HepG2 (cell line): Measurements from ENCODE around the gene AP1G1. TPM values are rescaled to one million over a fixed set of nuclear protein-coding genes. Genes with fewer than 3 reads are reported as not detected.

Experiments used
- ATAC-seq: fragments of 200-7000 bp; cut with Tn5 transposase; 3 replicates; pipeline ENCODE4 v1.9.1; 2020; ENCODE audit warnings: mild to moderate bottlenecking, moderate library complexity
- BruUV-seq: library from RNA; stranded (reverse); fragments of 400-500 nt; replicated peaks from 2 replicates; lab custom pipeline; 2021; lab: Mats Ljungman, UMichigan
- CTCF ChIA-PET: fragments of 300-600 bp; formaldehyde crosslinking; extraction: SDS; loops from one replicate; lab custom pipeline; 2021; ENCODE audit warnings: low total read pairs, inconsistent platforms, low intra/inter-chr PET ratio; lab: Yijun Ruan, JAX
- POLR2A ChIA-PET: fragments of 350-600 bp; sonication (Branson Sonifier 250); formaldehyde crosslinking; loops from one replicate; lab custom pipeline; 2020; ENCODE audit warnings: antibody characterized with exemption, inconsistent platforms; lab: Yijun Ruan, JAX
- DNase-seq: peaks from one replicate; pipeline ENCODE4 v3.0.0-alpha.2; 2015; ENCODE audit warnings: low spot score
- FAIRE-seq: peaks from 3 replicates; lab custom pipeline; 2011; peaks lifted over from hg19 to GRCh38; lab: Jason Lieb, UNC
- H2AFZ ChIP-seq: one replicate; pipeline ENCODE4 v1.6.1; 2011; ENCODE audit warnings: low read length, inconsistent platforms
- H3K27ac ChIP-seq: fragments of 300-600 bp; 3 replicates; pipeline ENCODE4 v1.8.0; 2011; ENCODE audit warnings: mixed run types, mild to moderate bottlenecking, mixed read lengths, low read length, inconsistent platforms; ENCODE audit not compliant: insufficient read depth; ENCODE audit errors: extremely low read length
- H3K27me3 ChIP-seq, 2 experiments: fragments of 200-600 bp in 1 of 2; 2 replicates in 1 of 2; 3 replicates in 1 of 2; pipeline versions ENCODE4 v1.6.0 to v1.8.0; 2011; ENCODE audit warnings: low read length in 2 of 2, mild to moderate bottlenecking in 2 of 2, moderate library complexity in 2 of 2, inconsistent platforms in 1 of 2; ENCODE audit not compliant: insufficient read depth in 2 of 2, control insufficient read depth in 1 of 2
- H3K36me3 ChIP-seq, 2 experiments: fragments of 200-600 bp in 1 of 2; replicated peaks in 1 of 2; 2 replicates in 1 of 2; 3 replicates in 1 of 2; pipeline versions ENCODE4 v1.5.1 to v1.8.0; 2011; ENCODE audit warnings: low read length in 2 of 2, inconsistent platforms in 1 of 2; ENCODE audit not compliant: insufficient read depth in 2 of 2, control insufficient read depth in 1 of 2
- H3K4me1 ChIP-seq: 2 replicates; pipeline ENCODE4 v1.5.1; 2012; ENCODE audit warnings: low read length, inconsistent platforms; ENCODE audit not compliant: insufficient read depth
- H3K4me2 ChIP-seq: 2 replicates; pipeline ENCODE4 v1.6.0; 2011; ENCODE audit warnings: low read depth, low read length, inconsistent platforms
- H3K4me3 ChIP-seq, 3 experiments: fragments of 200-600 bp in 1 of 3; sonication (generic), shearing (Covaris generic) in 1 of 3; replicated peaks in 1 of 3; 2 replicates each; pipeline ENCODE4 v1.5.1; 2011 to 2016; ENCODE audit warnings: low read length in 3 of 3, inconsistent platforms in 2 of 3, low read depth in 2 of 3, mild to moderate bottlenecking in 2 of 3, control low read depth in 1 of 3, mixed read lengths in 1 of 3; ENCODE audit not compliant: insufficient read depth in 1 of 3
- H3K79me2 ChIP-seq: one replicate; pipeline ENCODE4 v1.6.1; 2011; ENCODE audit warnings: low read length, inconsistent platforms; ENCODE audit not compliant: insufficient read depth
- H3K9ac ChIP-seq: 2 replicates; pipeline ENCODE4 v1.6.0; 2011; ENCODE audit warnings: mild to moderate bottlenecking, low read depth, low read length, inconsistent platforms; ENCODE audit not compliant: insufficient read depth
- H3K9me3 ChIP-seq: 2 replicates; pipeline ENCODE4 v1.5.1; 2012; ENCODE audit warnings: mild to moderate bottlenecking, low read length
- H4K20me1 ChIP-seq: 2 replicates; pipeline ENCODE4 v1.6.0; 2011; ENCODE audit warnings: inconsistent platforms, mild to moderate bottlenecking, low read length, moderate library complexity; ENCODE audit not compliant: insufficient read depth
- ARNT2 ChIP-seq: sonication (generic); formaldehyde crosslinking; IDR thresholded peaks from 2 replicates; pipeline ENCODE4 v1.8.0; 2022; ENCODE audit warnings: mild to moderate bottlenecking, low read depth, missing genetic modification reagents, moderate library complexity
- ATF3 ChIP-seq: sonication (generic); formaldehyde crosslinking; IDR thresholded peaks from 2 replicates; pipeline ENCODE4 v1.4.0; 2020; ENCODE audit warnings: missing genetic modification reagents
- CREB3 ChIP-seq: sonication (generic); formaldehyde crosslinking; IDR thresholded peaks from 2 replicates; pipeline ENCODE4 v1.5.0; 2020; ENCODE audit warnings: missing genetic modification reagents
- IRF1 ChIP-seq: sonication (generic); formaldehyde crosslinking; IDR thresholded peaks from 2 replicates; pipeline ENCODE4 v1.4.0; 2020; ENCODE audit warnings: low read depth, mild to moderate bottlenecking, missing genetic modification reagents
- JUND ChIP-seq: sonication (generic); formaldehyde crosslinking; IDR thresholded peaks from 2 replicates; pipeline ENCODE4 v1.8.0; 2022; ENCODE audit warnings: mild to moderate bottlenecking, missing genetic modification reagents
- MLX ChIP-seq: IDR thresholded peaks from 2 replicates; pipeline ENCODE4 v1.6.1; 2016
- MYC ChIP-seq: sonication (generic); formaldehyde crosslinking; IDR thresholded peaks from 2 replicates; pipeline ENCODE4 v1.9.0; 2021; ENCODE audit warnings: missing genetic modification reagents, borderline replicate concordance
- PHB2 ChIP-seq: fragments of 450-650 bp; IDR thresholded peaks from 2 replicates; pipeline ENCODE4 v1.6.1; 2018; ENCODE audit not compliant: partially characterized antibody
- PLRG1 ChIP-seq: fragments of 450-650 bp; conservative IDR thresholded peaks from 2 replicates; pipeline ENCODE4 v1.6.1; 2016
- PLSCR1 ChIP-seq: sonication (generic); formaldehyde crosslinking; IDR thresholded peaks from 2 replicates; pipeline ENCODE4 v1.5.0; 2020; ENCODE audit warnings: missing genetic modification reagents, mild to moderate bottlenecking, borderline replicate concordance
- RXRB ChIP-seq: IDR thresholded peaks from 2 replicates; pipeline ENCODE4 v1.6.1; 2016; ENCODE audit warnings: borderline replicate concordance, missing genetic modification reagents, missing compliant biosample characterization
- ZBTB43 ChIP-seq: sonication (generic); formaldehyde crosslinking; conservative IDR thresholded peaks from 2 replicates; pipeline ENCODE4 v1.4.0; 2020; ENCODE audit warnings: missing genetic modification reagents
- ZNF160 ChIP-seq: sonication (generic); formaldehyde crosslinking; IDR thresholded peaks from 2 replicates; pipeline ENCODE4 v1.8.0; 2022; ENCODE audit warnings: mild to moderate bottlenecking, inconsistent platforms, missing genetic modification reagents
- ZSCAN20 ChIP-seq: sonication (generic); formaldehyde crosslinking; IDR thresholded peaks from 2 replicates; pipeline ENCODE4 v1.4.0; 2020; ENCODE audit warnings: missing genetic modification reagents, mild to moderate bottlenecking, borderline replicate concordance
- WGBS: methylation state at CpG from one replicate; pipeline ENCODE4 v1.1.6; 2017; ENCODE audit warnings: low lambda C conversion rate; 5-methylcytosine and 5-hydroxymethylcytosine counted together
- in situ Hi-C: cut with HindIII; loops from 2 replicates; pipeline ENCODE4 v1.10.0; 2017; ENCODE audit warnings: low pct_unique_long_range_greater_than_20kb; ENCODE audit not compliant: extremely low pct_ligation_motif_present
- intact Hi-C: fragments of 100-400 bp; cut with micrococcal nuclease; formaldehyde crosslinking; loops from one replicate; pipeline ENCODE4 v1.10.0; 2022; ENCODE audit not compliant: unreplicated experiment
- polyA plus RNA-seq, 8 experiments: library from polyadenylated mRNA; depleted of rRNA in 3 of 8; stranded (reverse) in 7 of 8; unstranded in 1 of 8; fragments of >200 nt; fragmentation: Illumina TruSeq in 4 of 8; extraction: Trizol in 4 of 8; gene quantifications; 2 replicates each; pipeline versions ENCODE4 v1.2.1 to v1.2.3, GENCODE V29; 2011 to 2016; ENCODE audit warnings: low read depth in 4 of 8, missing spikeins in 1 of 8, mixed read lengths in 1 of 8; ENCODE audit not compliant: insufficient read depth in 1 of 8
- total RNA-seq, 5 experiments: library from RNA; depleted of rRNA; stranded (reverse); fragments of >200 nt; fragmentation: Illumina TruSeq; extraction: Trizol; gene quantifications; 2 replicates each; pipeline ENCODE4 v1.2.3, GENCODE V29; 2016; ENCODE audit warnings: low read depth in 1 of 5

The AP1G1 gene
- total and polyA plus RNA-seq, 2 of the 13 experiments (the other 11 are each of a cell fraction or from before 2014, with no cell fraction given), result 62.2 to 66.2 TPM

- Histone ChIP-seq H3K9ac (no peak overlapping the region), H3K4me1 (no peaks in the 10 kb centered on the region), H3K36me3 (peaks cover 3 to 8% of the 10 kb centered on the region in 2 experiments; a peak in 2 of 5 replicates), H2AFZ (no peak overlapping the region), H4K20me1 (no peaks in the 10 kb centered on the region), H3K27me3 (no peaks in the 10 kb centered on the region), H3K27ac (no peak overlapping the region), H3K4me2 (no peak overlapping the region), H3K9me3 (no peaks in the 10 kb centered on the region), H3K4me3 (no peak overlapping the region), H3K79me2 (no peaks in the 10 kb centered on the region)
- ATAC-seq (no peak), FAIRE-seq (no peak), DNase-seq (no peak)
- POLR2A ChIA-PET, result no interaction called here
- CTCF ChIA-PET, result no interaction called here
- intact Hi-C loops, result no loop called here
- 97% methylated on average over 7 of the region's 7 CpGs for WGBS
- in situ Hi-C loops, result no loop called here
- no TSS peak for BruUV-seq
- TF ChIP-seq CREB3 (CRISPR knock-in tag) (no peak), ZBTB43 (CRISPR knock-in tag) (no peak), ATF3 (no peak), ZSCAN20 (no peak), IRF1 (CRISPR knock-in tag) (no peak), MLX (CRISPR knock-in tag) (no peak), PLSCR1 (no peak), PLRG1 (no peak), ARNT2 (no peak), ZNF160 (CRISPR knock-in tag) (no peak), PHB2 (no peak), RXRB (no peak), MYC (CRISPR knock-in tag) (no peak), JUND (CRISPR knock-in tag) (no peak)
Measured at GRCh38 chr16:71707199-71707598, 101.4 kb downstream of the AP1G1 start.
